Measurements from ENCODE around the gene U2AF2.

The U2AF2 gene

DNA sequence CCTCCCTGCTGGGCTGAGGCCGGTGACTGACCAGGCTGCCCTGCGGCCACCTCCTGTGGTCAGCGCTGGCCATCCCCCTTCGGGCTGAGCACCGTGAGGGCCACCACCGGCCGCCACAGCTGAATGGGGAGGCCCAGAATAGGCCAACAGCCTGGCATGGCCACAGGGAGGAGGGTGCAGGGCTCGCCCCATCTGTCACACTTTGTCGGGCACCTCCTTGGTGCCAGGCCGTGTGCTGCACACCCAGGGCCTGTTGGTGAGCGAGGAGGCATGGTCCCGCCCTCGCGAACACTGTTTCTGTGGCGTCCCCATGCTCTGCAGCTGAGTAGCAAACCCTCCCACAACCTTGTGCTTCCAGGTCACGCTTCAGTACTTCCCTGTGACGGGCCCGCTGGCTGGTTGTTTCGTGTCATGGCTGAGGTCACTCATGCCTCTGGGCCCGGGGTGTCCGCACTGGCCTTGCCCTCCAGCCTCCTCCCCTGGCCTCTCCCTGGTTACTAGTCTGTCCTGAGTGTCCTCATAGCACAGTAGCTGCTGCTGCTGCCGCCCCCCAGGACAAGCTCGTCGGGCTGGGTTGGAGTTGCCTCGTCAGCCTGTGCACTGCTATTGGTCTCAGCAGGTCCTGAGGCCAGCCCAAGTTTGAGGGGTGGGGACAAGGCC is 35.4 kb downstream of the U2AF2 start:
- no peak for DNase-seq (ENCODE audit: low read depth)

DNA sequence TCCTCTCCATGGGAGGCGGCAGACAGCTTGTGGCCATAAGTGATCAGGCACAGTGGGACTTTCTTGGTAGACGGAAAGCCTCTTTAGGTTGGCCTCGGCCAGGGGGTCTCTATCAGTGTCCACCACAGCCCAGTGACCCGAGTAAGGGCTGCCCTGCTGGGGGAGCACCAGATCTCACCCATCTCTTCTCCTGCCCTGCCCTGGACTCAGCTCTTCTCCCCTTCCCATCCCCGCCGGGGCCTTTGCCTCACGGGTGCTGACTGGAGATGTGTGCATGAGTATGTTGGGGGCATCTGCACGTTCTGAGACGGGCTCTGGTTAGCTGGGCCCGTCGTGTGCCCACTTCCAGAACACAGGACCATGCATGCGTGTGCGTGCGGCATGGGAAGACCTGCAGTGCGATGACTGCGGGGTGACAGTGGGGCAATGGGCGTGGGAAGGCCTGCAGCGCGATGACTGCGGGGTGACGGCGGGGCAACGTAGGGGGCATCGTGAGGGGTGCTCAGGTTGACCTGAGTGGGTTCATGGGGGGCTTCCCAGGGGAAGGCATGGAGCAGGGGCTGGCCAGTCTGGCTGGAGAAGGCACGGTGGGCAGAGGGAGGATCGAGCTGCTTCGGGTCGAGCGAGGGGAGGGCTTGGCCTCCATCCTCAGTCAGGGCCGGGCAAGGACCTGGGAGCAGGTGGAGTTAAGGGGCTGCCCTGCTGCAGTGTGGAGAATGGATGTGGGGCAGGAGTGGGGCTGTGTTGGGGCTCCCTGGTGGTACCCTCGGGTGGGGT is 36.1 kb downstream of the U2AF2 start:
- no peak for DNase-seq (ENCODE audit: low read depth)

DNA sequence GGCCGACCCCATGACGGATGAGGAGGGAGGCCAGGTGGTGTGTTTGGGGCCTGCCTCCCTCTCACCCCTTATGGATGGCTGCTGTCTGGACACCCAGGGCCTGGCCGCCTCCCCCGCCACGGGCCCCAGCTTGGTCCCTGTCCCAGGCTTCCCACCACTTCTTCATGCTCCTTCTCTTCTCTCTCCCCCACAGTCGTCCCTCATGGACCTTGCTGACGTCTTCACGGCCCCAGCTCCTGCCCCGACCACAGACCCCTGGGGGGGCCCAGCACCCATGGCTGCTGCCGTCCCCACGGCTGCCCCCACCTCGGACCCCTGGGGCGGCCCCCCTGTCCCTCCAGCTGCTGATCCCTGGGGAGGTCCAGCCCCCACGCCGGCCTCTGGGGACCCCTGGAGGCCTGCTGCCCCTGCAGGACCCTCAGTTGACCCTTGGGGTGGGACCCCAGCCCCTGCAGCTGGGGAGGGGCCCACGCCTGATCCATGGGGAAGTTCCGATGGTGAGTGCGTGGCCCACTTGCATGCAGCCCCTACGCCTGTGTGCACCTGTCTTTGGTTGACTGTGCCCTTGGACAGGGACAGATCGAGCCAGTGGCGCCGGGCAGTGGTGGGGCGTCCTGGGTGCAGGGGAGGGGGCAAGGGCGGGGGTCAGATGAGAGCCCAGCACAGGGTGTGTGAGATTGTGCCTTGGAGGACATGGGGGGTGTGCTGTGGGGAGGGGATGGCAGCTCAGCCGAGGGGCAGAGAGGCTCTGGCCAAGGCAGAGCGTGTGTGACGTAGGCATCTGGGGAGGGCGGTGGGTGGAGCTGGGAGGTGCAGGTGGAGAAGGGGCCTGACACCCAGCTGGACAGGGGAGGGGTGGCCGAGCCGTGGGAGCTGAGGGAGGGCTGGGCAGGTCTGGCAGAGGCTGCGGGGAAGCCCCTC is 37.0 kb downstream of the U2AF2 start:
- no peak for DNase-seq (ENCODE audit: low read depth)

DNA sequence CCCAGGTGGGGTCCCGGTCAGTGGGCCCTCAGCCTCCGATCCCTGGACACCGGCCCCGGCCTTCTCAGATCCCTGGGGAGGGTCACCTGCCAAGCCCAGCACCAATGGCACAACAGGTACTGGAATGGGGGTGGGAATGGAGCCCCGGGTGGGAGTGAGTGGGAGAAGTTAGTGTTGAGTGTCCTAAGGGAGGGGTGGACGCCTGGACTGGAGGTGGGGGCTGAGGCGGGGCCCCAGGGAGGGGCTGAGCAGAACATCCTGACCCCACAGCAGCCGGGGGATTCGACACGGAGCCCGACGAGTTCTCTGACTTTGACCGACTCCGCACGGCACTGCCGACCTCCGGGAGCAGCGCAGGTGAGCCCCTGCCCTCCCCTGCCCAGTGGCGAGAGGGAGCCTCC is 37.8 kb downstream of the U2AF2 start:
- DNase-seq (ENCODE audit: low read depth), result no peak

DNA sequence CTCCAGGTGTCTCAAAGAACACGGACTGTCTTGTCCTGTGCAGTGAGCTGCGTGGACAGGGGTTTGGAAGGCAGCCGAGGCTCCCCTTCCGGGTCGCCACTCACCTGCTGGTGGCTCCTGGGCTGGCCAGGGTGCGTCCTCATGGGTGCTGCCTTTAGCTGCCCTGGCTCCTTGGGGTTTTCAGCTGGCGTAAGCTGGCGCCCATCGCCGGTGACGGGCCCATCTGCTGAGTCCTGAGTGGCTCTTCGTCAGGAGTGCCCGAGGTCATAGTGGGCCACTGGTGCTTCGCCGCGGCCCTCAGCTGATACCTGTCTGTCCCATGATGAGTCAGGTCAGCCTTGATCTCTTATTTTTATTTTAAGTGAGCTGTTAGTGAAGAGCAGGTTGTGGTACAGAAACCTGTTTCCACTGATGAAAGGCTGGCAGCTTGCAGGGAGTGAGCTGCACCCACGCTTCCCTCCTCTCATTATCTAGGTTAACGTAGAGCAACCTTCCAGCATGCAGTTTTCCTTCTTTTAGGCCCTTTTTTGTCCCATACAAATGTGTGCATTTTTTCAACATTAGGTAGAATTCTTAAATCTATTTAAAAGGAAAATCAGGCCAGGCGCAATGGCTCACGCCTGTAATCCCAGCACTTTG is 38.6 kb downstream of the U2AF2 start:
- no peak for DNase-seq (ENCODE audit: low read depth)

DNA sequence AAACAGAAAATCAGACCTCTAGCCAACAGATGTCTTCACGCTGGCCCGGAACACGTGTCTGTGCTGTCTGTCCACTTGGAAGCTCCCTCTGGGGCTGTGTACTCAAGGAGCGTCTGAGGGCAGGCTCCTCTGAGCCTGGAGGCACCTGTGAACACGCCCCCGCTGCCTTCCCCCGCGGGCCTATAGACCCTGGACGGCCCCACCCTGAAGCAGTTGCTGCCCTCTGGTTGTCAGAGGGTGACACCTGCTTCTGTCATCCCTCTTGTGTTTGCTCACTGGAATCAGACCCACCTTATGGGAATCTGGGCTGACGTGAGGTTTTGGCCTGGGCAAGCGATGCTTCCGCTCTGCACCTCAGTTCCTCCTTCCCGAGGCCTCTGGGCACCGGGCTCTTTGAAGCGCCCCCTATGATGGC is 39.4 kb downstream of the U2AF2 start:
- no peak for DNase-seq (ENCODE audit: low read depth)

DNA sequence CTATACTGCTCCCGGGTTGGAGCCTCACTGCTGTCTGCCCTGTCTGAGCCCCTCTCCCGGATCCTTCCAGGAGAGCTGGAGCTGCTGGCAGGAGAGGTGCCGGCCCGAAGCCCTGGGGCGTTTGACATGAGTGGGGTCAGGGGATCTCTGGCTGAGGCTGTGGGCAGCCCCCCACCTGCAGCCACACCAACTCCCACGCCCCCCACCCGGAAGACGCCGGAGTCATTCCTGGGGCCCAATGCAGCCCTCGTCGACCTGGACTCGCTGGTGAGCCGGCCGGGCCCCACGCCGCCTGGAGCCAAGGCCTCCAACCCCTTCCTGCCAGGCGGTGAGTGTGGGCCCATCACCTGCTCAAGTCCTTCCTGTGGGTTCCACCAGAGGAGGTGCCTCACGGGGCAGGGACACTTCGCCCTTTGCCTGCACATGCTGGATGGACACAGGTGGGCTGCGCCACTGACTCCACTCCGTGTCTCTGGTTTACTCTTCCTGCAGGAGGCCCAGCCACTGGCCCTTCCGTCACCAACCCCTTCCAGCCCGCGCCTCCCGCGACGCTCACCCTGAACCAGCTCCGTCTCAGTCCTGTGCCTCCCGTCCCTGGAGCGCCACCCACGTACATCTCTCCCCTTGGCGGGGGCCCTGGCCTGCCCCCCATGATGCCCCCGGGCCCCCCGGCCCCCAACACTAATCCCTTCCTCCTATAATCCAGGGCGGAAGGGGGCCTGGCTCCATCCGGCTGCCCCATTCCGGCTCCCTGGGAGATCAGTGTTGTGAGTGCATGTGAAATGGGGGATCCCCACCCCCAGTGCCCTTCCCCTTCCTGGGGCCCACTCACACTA is 40.0 kb downstream of the U2AF2 start:
- no peak for DNase-seq (ENCODE audit: low read depth)

DNA sequence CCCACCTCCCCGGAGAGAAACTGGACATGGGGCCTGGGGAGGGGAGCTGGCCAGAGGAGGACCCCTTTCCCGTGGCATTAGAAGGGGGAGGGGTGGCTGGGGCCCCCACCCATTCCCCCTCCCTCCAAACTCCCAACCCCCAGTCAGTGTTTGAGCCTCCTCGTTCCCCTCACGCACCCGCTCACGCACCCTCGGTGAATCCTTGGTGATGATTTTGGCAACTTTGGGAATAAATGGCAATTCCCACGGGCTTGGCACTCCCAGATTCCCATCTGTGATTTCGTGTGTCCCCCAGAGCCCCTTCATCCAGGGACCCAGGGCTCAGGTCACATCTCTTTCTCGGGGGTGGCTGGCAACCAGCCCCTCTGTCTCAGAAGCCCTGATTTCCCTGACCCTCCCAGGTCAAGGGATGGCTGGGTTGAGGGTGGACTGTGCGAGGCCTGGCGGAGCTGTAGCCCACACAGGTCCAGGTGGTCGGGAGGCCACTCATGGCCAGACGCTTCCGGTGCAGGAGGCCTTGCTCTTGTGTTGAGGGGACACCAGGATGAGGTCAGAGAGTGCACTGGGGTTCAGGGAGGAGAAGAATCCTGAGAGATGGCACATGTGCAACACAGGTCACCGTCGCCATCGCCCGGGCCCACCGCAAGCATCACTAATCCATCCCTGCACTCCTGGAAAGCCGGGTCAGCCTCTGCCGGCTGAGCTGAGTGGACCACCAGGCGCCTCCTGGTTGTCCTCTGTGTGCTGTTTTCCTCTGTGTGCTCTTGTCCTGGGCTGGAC is 40.9 kb downstream of the U2AF2 start:
- DNase-seq (ENCODE audit: low read depth), result no peak

DNA sequence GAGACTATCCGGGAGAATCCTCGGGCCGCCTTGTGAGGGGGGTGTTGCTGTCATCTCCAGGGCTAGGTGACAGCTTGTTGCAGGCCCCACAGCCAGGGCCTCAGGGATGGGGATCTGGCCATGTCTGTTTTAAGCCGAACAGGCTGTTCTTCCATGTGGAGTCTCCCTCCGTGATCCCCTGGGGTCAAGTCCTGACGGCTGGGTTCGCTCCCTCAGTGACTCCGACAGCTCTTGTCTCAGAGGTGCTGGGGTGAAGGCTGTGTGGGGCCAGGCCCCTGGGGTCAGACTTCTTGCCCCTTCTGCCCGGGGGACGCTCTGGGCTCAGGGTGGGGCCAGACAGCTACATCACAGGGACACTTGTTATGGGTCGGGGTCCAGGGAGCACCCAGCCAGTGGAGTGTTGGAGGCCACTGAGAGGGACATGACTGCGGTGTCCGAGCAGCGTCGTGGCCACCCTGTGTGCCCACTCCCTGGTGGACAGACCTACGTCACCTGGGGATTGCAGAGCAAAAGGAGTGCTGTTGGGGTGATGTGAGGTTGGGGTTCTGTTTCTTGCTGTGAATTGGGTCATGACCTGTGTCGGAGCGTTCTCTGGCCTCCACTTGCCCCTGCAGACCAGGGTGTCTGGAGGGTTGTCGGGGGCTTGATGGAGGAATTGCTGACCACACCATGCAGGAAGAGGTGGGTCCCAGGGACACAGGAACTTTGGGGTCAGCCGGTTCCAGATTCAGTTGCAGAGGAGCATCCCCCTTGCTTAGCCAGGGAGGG is 41.6 kb downstream of the U2AF2 start:
- no peak for DNase-seq (ENCODE audit: low read depth)

DNA sequence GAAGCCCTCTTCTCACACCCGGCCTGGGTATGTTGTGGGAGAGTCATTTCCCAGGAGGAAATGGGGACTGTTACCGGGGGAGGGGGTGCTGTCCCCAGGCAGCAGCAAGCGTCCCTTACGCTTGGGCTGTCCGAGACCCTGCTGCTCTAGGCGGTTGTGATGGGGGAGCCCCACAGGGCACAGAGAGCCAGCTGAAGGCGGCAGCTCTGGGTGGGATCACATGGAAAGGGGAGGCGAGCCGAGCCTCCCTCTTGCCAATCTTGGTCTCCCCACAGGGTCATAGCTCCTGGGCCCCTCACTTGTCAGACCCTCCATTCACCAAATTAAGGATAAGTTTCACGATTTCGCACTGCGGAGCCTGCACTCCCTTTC is 42.2 kb downstream of the U2AF2 start:
- no peak for DNase-seq (ENCODE audit: low read depth)

DNA sequence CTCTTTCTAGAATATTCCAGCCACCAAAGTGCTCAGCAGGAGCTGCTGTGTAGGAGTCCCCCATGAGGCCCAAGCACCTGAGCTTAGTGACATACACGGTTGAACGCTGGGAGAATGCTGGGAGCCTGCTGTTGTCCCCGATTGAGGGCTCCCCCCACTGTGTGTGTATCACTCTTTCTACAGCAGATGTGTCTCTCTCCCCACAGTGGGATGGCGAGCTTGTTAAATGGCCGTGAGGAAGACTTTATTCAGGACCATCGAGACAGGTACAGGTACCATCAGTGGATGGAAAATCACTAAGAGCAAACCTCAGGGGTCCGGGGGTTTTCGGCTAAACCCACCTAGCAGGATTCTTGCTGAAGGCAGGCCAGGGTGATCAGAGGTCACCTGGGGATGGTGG is 42.9 kb downstream of the U2AF2 start:
- DNase-seq (ENCODE audit: low read depth), result no peak

DNA sequence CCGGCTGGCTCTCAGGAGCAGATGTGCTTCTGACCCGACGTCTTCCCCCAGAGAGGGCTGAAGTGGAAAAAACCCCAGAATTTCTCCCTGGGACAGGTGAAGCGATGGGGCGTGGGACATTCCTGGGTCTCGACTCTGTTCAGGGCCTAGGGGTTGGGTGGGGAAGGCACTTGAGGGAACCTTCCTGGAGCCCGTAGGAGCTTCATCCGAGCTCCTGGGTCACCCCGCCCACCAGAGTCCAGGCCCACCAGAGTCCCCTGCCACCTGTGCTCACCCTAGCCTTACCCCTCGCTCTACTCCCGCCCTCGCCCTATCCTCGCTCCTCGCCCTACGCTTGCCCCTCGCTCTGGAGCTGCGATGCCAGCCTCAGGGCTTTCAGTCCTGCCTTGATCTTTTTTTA is 43.4 kb downstream of the U2AF2 start:
- DNase-seq (ENCODE audit: low read depth), result no peak

DNA sequence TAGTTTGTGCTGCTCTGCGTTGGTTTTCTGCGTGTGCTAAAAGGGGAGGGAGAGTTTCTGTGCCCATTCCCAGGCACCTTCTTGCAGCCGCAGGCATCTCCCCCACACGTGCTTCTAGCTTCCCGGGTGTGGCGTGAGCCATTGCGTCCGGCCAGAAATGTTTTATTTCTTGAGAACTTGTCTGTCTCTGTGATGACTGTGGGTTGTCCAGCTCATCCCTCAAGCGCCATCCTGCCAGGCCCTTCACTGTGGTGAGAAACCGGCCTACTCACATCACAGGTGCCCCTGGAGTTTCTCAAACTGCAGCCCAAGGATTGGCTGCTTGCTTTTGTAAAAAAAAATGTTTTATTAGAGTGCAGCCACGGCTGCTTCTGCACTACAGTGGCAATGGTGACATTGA is 44.4 kb downstream of the U2AF2 start:
- DNase-seq (ENCODE audit: low read depth), result no peak

DNA sequence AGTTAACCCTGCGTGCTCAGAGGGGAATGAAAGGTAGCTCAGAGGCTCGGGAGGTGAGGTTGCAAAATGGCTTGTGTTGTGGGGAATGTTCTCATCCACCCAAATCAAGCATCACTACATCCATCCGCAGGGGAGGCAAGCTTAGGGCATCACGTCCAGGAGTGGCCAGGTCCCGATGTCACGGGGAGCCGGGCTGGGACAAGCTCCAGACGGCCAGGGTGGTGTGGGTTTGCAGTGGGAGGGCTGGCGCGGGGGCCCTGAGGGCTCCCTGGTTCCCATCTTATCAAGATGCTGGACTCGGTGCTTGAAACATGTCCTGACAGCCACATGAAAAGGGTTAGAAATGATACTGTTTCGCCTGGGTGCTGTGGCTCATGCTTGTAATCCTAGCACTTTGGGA is 46.0 kb downstream of the U2AF2 start:
- DNase-seq (ENCODE audit: low read depth), result no peak

DNA sequence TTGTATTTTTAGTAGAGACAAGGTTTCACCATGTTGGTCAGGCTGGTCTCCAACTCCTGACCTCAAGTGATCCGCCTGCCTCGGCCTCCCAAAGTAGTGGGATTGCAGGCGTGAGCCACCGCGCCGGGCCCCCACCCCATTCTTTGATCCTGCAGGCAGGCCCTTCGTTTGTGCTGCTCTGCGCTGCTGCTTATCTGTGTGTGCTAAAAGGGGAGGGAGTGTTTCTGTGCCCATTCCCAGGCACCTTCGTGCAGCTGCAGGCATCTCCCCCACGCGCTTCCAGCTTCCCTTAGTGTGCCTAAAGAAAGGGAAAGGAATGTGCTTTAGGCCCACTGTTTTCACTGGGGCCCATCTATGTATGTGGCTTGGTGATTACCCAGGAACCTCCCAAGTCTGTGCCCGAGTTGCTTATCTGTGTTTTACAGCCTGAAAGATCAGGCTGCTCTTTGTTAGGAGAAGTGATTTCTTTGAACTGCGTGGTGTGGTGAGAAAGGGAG is 47.3 kb downstream of the U2AF2 start:
- no peak for DNase-seq (ENCODE audit: low read depth)

DNA sequence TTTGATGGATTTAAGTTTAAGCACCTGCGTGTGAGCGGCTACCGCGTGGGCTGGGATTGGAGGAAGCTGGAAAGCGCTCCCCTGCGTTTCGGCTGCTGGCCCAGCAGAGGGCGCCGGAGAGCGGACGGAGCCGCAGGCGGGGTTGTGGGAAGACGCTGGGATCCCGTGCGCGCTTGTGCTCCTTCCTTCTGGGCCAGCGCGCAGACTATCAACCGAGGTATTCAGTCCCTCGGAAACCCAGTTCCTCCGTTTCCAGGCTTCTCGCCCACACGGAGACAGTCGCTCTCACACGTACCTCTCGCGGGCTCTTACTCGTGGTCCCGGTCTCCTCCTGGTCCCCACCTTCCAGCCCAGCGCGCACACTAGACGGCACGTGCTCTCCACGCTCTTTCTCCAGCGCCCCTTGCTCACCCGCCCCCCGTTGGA is 49.0 kb downstream of the U2AF2 start:
- DNase-seq (ENCODE audit: low read depth), result peak; percentile 24

DNA sequence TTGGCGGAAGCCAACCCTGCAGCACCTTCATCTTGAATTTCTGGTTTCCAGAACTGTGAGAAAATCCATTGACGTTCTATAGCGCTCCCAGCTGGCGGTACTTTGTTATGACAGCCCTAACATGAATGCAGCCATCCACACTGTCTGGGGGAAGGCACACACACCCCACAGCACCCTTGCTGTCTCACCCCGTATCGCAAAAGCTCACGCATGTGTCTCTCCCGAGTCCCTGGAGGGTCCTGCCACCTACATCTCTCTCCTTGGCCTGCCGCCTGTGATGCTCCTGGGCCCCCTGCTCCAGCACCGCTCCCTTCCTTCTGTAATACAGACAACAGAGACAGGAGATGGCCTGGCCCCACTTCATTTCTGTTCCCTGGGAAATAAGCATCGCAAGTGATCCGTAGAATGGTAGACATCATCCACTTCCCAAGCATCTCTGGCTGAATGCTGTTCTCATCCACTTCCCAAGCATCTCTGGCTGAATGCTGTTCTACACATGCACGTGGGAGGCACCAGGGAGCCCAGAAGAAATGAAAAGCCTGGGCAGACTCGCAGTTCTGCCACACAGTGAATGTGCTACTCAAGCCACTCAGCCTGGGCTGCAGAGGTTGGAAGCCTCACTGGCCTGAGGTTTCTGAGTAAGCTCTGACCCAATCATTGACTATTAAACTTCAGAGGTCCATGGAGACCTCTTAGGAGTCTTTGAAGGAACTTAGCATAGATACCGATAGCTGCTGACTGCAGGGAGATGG is 49.8 kb downstream of the U2AF2 start:
- DNase-seq (ENCODE audit: low read depth), result no peak

DNA sequence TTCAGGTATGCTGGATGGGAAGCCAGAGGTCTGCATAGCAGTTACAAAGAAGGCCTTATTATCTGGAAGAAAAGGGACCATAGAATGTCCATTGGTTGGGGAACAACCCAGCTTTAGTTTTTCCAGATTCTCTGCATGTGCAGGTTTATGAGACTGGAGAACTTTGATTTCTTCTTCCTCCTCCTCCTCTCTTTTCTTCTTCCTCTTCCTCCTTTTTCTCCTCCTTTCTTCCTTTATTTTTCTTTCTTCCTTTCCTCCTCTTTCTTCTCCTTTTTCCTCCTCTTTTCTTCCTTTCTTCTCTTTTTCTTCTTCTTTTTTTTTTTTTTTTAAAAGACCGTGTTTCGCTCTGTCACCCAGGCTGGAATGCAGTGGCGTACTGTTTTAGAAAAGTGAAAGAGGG is 51.1 kb downstream of the U2AF2 start:
- no peak for DNase-seq (ENCODE audit: low read depth)

DNA sequence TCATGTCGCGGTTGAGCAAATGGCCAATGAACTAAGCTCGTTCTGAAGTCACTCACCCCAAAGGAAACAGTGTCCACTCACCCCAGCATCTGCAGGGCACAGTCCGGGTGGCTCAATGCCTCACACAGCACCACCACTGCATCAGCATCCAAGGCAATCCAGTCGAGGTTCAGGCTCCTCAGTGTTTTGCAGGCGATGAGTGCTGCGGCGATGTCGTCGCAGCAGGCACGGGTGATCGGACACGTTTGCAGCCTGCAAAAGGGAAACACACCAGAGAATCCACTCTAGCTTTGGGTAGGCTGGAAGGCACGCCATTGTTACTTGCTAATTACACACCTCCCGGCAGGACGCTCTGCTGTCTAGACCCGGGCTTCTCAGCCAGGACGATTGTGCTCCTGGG is 56.9 kb downstream of the U2AF2 start:
- DNase-seq (ENCODE audit: low read depth), result no peak

Data from activated T-cell treated with anti-CD3 and anti-CD28 coated beads for 1 hour (primary cell).